RCC 7860 (cell line): ENCODE results near the gene ZNF672.

Experiments used
- DNase-seq: peaks from one replicate; pipeline ENCODE4 v3.0.0-alpha.2; 2015; ENCODE audit warnings: low spot score
- FAIRE-seq: peaks from 2 replicates; lab custom pipeline; 2012; peaks lifted over from hg19 to GRCh38; lab: Jason Lieb, UNC

The ZNF672 gene

GRCh38 chr1:248831842-248832241, 6.2 kb upstream of the ZNF672 start:
- no peak for DNase-seq
- FAIRE-seq, result no peak

GRCh38 chr1:248834343-248834940, 3.6 kb upstream of the ZNF672 start:
- DNase-seq, result no peak

GRCh38 chr1:248837045-248837780, 811 bp upstream of the ZNF672 start:
- FAIRE-seq (no peak), DNase-seq (no peak)

More at GRCh38 chr1:248834343-248834940, 3.6 kb upstream of the ZNF672 start:
- no peak for FAIRE-seq

GRCh38 chr1:248838357-248839167, 538 bp downstream of the ZNF672 start:
- peak; percentile 79 for DNase-seq
- FAIRE-seq, result no peak

GRCh38 chr1:248839168-248839555, 1.1 kb downstream of the ZNF672 start:
- DNase-seq (no peak), FAIRE-seq (no peak)

- FAIRE-seq, result no peak
- DNase-seq, result no peak
These were observed 2.9 kb downstream of the ZNF672 start for GRCh38 chr1:248840946-248841345.

- FAIRE-seq, result no peak
- no peak for DNase-seq
These were observed 3.8 kb downstream of the ZNF672 start for GRCh38 chr1:248841702-248842395.

- FAIRE-seq (no peak), DNase-seq (no peak)
These were observed 4.8 kb downstream of the ZNF672 start for GRCh38 chr1:248842781-248843331.

- no peak for FAIRE-seq
These were observed 5.7 kb downstream of the ZNF672 start for GRCh38 chr1:248843687-248844086.

GRCh38 chr1:248844526-248844925, 6.5 kb downstream of the ZNF672 start:
- no peak for FAIRE-seq
- DNase-seq, result no peak

More at GRCh38 chr1:248843687-248844086, 5.7 kb downstream of the ZNF672 start:
- DNase-seq, result no peak

GRCh38 chr1:248847181-248847955, 9.3 kb downstream of the ZNF672 start:
- no peak for DNase-seq
- no peak for FAIRE-seq

GRCh38 chr1:248847956-248848561, 10.0 kb downstream of the ZNF672 start:
- DNase-seq (no peak), FAIRE-seq (no peak)

GRCh38 chr1:248848602-248849001, 10.6 kb downstream of the ZNF672 start:
- FAIRE-seq (no peak), DNase-seq (no peak)

- DNase-seq, result no peak
- FAIRE-seq, result no peak
These were observed 11.1 kb downstream of the ZNF672 start for GRCh38 chr1:248849152-248849551.

GRCh38 chr1:248849637-248850036, 11.6 kb downstream of the ZNF672 start:
- DNase-seq (no peak), FAIRE-seq (no peak)

- no peak for FAIRE-seq
- no peak for DNase-seq
These were observed 12.1 kb downstream of the ZNF672 start for GRCh38 chr1:248850124-248850523.

- FAIRE-seq (no peak), DNase-seq (no peak)
These were observed 12.7 kb downstream of the ZNF672 start for GRCh38 chr1:248850536-248851251.

- no peak for FAIRE-seq
- DNase-seq, result no peak
These were observed 13.4 kb downstream of the ZNF672 start for GRCh38 chr1:248851390-248851789.
